PFSK-1 (cell line): ENCODE measurements around the gene SLC35G1.

Experiments
- FOXP2 ChIP-seq: optimal IDR thresholded peaks from 2 replicates; pipeline ENCODE3; 2011; ENCODE audit warnings: borderline replicate concordance, control low read depth, inconsistent platforms; ENCODE audit not compliant: insufficient read depth; ENCODE audit errors: extremely low read length, extremely low read depth
- POLR2AphosphoS5 ChIP-seq: IDR thresholded peaks from 2 replicates; pipeline ENCODE4 v1.6.1; 2012; ENCODE audit warnings: low read depth, mild to moderate bottlenecking, control low read depth, low read length, moderate library complexity
- REST ChIP-seq, 2 experiments: IDR thresholded peaks; 2 replicates each; pipeline versions ENCODE4 v1.6.1 to v1.8.0; 2011 to 2012; ENCODE audit warnings: low read depth in 2 of 2, low read length in 2 of 2, control low read depth in 1 of 2, inconsistent platforms in 1 of 2, mild to moderate bottlenecking in 1 of 2, moderate library complexity in 1 of 2; ENCODE audit not compliant: insufficient read depth in 1 of 2
- SIN3A ChIP-seq: IDR thresholded peaks from 2 replicates; pipeline ENCODE4 v1.6.1; 2012; ENCODE audit warnings: mild to moderate bottlenecking, low read length, moderate library complexity, borderline replicate concordance; ENCODE audit not compliant: insufficient read depth
- TAF1 ChIP-seq: IDR thresholded peaks from 2 replicates; pipeline ENCODE4 v1.6.1; 2012; ENCODE audit warnings: low read length, control low read depth, borderline replicate concordance; ENCODE audit not compliant: insufficient read depth

Gene SLC35G1

GRCh38 chr10:93945819-93946218 is 52.0 kb downstream of the SLC35G1 start:
- TF ChIP-seq REST (IDR thresholded peaks at IDR 0.05; ENCODE audit: insufficient read depth in 1 of 2, low read depth in 2 of 2, low read length in 2 of 2) (no peak), FOXP2 (no peak), SIN3A (no peak), POLR2AphosphoS5 (no peak), TAF1 (no peak)

- TF ChIP-seq REST (IDR thresholded peaks at IDR 0.05; ENCODE audit: insufficient read depth in 1 of 2, low read depth in 2 of 2, low read length in 2 of 2) = no peak
- no peak for TF ChIP-seq SIN3A
- TF ChIP-seq FOXP2 = no peak
- TF ChIP-seq TAF1 = no peak
- no peak for TF ChIP-seq POLR2AphosphoS5
Observed at GRCh38 chr10:93947055-93947454, 53.3 kb downstream of the SLC35G1 start.

GRCh38 chr10:93947524-93947923 is 53.7 kb downstream of the SLC35G1 start:
- TF ChIP-seq FOXP2 (no peak), TAF1 (no peak), POLR2AphosphoS5 (no peak), SIN3A (no peak), REST (IDR thresholded peaks at IDR 0.05; ENCODE audit: insufficient read depth in 1 of 2, low read depth in 2 of 2, low read length in 2 of 2) (no peak)

GRCh38 chr10:93951905-93952304 is 58.1 kb downstream of the SLC35G1 start:
- TF ChIP-seq REST (IDR thresholded peaks at IDR 0.05; ENCODE audit: insufficient read depth in 1 of 2, low read depth in 2 of 2, low read length in 2 of 2) = no peak
- TF ChIP-seq TAF1 = no peak
- TF ChIP-seq SIN3A = no peak
- no peak for TF ChIP-seq POLR2AphosphoS5
- no peak for TF ChIP-seq FOXP2
